ENCODE data around the gene B4GALNT2.

B4GALNT2 gene

DNA sequence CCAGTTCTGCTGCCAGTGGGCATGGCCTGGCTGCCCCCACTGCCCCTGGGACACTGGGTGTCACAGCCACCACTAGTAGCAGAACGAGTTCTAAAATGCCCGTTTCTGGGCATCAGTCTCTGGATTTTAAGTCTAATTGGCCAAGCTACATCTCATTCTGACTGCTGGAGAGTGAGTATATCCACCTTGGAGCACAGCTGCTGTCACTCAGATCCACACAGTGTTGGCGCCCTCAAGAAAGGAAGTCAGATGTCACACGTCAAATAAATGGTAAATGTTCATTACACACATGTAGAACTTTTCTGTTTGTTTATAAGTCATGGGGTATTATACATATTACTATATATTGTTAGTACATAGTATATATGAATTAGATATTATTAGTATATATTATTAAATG lies 58.4 kb downstream of the B4GALNT2 start:
- H3K79me2 ChIP-seq (ENCODE audit: insufficient read depth, low read length): no peaks in the 10 kb centered on the region
- peak overlapping the region; percentile 92 for H3K4me2 ChIP-seq (ENCODE audit: low read depth, low read length, poor library complexity, severe bottlenecking)
- no peaks in the 10 kb centered on the region for H3K9me3 ChIP-seq (ENCODE audit: insufficient read depth, low read length)
- no peak for TF ChIP-seq EZH2phosphoT487 (conservative IDR thresholded peaks at IDR 0.05; ENCODE audit: low read length)
- TF ChIP-seq, protein P1, sequence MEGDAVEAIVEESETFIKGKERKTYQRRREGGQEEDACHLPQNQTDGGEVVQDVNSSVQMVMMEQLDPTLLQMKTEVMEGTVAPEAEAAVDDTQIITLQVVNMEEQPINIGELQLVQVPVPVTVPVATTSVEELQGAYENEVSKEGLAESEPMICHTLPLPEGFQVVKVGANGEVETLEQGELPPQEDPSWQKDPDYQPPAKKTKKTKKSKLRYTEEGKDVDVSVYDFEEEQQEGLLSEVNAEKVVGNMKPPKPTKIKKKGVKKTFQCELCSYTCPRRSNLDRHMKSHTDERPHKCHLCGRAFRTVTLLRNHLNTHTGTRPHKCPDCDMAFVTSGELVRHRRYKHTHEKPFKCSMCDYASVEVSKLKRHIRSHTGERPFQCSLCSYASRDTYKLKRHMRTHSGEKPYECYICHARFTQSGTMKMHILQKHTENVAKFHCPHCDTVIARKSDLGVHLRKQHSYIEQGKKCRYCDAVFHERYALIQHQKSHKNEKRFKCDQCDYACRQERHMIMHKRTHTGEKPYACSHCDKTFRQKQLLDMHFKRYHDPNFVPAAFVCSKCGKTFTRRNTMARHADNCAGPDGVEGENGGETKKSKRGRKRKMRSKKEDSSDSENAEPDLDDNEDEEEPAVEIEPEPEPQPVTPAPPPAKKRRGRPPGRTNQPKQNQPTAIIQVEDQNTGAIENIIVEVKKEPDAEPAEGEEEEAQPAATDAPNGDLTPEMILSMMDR (IDR thresholded peaks at IDR 0.05; ENCODE audit: insufficient read depth, low read length, poor library complexity, severe bottlenecking): no peak
- H3K36me3 ChIP-seq (ENCODE audit: low read length): no peaks in the 10 kb centered on the region
- peaks cover 11% of the 10 kb centered on the region for H3F3A ChIP-seq (ENCODE audit: insufficient read depth)
- H3K9me2 ChIP-seq (replicated peaks; ENCODE audit: insufficient read depth, low read length): no peaks in the 10 kb centered on the region
- no peak overlapping the region for H3K4me3 ChIP-seq (ENCODE audit: insufficient read depth, low read length, poor library complexity, severe bottlenecking)
- no peak overlapping the region for H3K27ac ChIP-seq (ENCODE audit: low read depth, low read length)
- no peaks in the 10 kb centered on the region for H4K20me1 ChIP-seq (ENCODE audit: low read depth, low read length)
- no peaks in the 10 kb centered on the region for H3K27me3 ChIP-seq (ENCODE audit: low read length)
- H3K9ac ChIP-seq (ENCODE audit: low read length): no peak overlapping the region
- H2AFZ ChIP-seq (ENCODE audit: low read depth, low read length, severe bottlenecking): peak overlapping the region; percentile 17

GRCh38 chr17:49191409-49191916 lies 58.9 kb downstream of the B4GALNT2 start:
- H3K9ac ChIP-seq (ENCODE audit: low read length): peak overlapping the region; percentile 94
- H3K4me2 ChIP-seq (ENCODE audit: low read depth, low read length, poor library complexity, severe bottlenecking): peak overlapping the region; percentile 92
- no peak for TF ChIP-seq EZH2phosphoT487 (conservative IDR thresholded peaks at IDR 0.05; ENCODE audit: low read length)
- TF ChIP-seq, protein P1 (IDR thresholded peaks at IDR 0.05; ENCODE audit: insufficient read depth, low read length, poor library complexity, severe bottlenecking): no peak
- no peaks in the 10 kb centered on the region for H3K36me3 ChIP-seq (ENCODE audit: low read length)
- H3K79me2 ChIP-seq (ENCODE audit: insufficient read depth, low read length): no peaks in the 10 kb centered on the region
- peaks cover 11% of the 10 kb centered on the region for H3F3A ChIP-seq (ENCODE audit: insufficient read depth)
- no peaks in the 10 kb centered on the region for H3K9me3 ChIP-seq (ENCODE audit: insufficient read depth, low read length)
- H3K9me2 ChIP-seq (replicated peaks; ENCODE audit: insufficient read depth, low read length): no peaks in the 10 kb centered on the region
- no peaks in the 10 kb centered on the region for H4K20me1 ChIP-seq (ENCODE audit: low read depth, low read length)
- H3K27me3 ChIP-seq (ENCODE audit: low read length): no peaks in the 10 kb centered on the region
- H3K27ac ChIP-seq (ENCODE audit: low read depth, low read length): peak overlapping the region; percentile 97
- peak overlapping the region; percentile 72 for H3K4me3 ChIP-seq (ENCODE audit: insufficient read depth, low read length, poor library complexity, severe bottlenecking)
- H2AFZ ChIP-seq (ENCODE audit: low read depth, low read length, severe bottlenecking): peak overlapping the region; percentile 87

GRCh38 chr17:49191917-49192741 lies 59.6 kb downstream of the B4GALNT2 start:
- no peaks in the 10 kb centered on the region for H3K27me3 ChIP-seq (ENCODE audit: low read length)
- peak overlapping the region; percentile 92 for H3K4me2 ChIP-seq (ENCODE audit: low read depth, low read length, poor library complexity, severe bottlenecking)
- peaks cover 11% of the 10 kb centered on the region for H3F3A ChIP-seq (ENCODE audit: insufficient read depth)
- H3K36me3 ChIP-seq (ENCODE audit: low read length): no peaks in the 10 kb centered on the region
- H3K79me2 ChIP-seq (ENCODE audit: insufficient read depth, low read length): no peaks in the 10 kb centered on the region
- H4K20me1 ChIP-seq (ENCODE audit: low read depth, low read length): no peaks in the 10 kb centered on the region
- TF ChIP-seq EZH2phosphoT487 (conservative IDR thresholded peaks at IDR 0.05; ENCODE audit: low read length): no peak
- TF ChIP-seq, protein P1 (IDR thresholded peaks at IDR 0.05; ENCODE audit: insufficient read depth, low read length, poor library complexity, severe bottlenecking): peak; percentile 23
- peak overlapping the region; percentile 72 for H3K4me3 ChIP-seq (ENCODE audit: insufficient read depth, low read length, poor library complexity, severe bottlenecking)
- H3K9me3 ChIP-seq (ENCODE audit: insufficient read depth, low read length): no peaks in the 10 kb centered on the region
- peak overlapping the region; percentile 87 for H2AFZ ChIP-seq (ENCODE audit: low read depth, low read length, severe bottlenecking)
- H3K27ac ChIP-seq (ENCODE audit: low read depth, low read length): peak overlapping the region; percentile 97
- peak overlapping the region; percentile 94 for H3K9ac ChIP-seq (ENCODE audit: low read length)
- no peaks in the 10 kb centered on the region for H3K9me2 ChIP-seq (replicated peaks; ENCODE audit: insufficient read depth, low read length)
